HepG2 (cell line): ENCODE measurements around the gene METAP1D. TPM values are rescaled to one million over a fixed set of nuclear protein-coding genes. Genes with fewer than 3 reads are reported as not detected.
A peak's percentile ranks its signal among the peaks of the same experiment; 100 is the strongest.

ENCODE experiments used
- ATAC-seq: fragments of 200-7000 bp; cut with Tn5 transposase; 3 replicates; pipeline ENCODE4 v1.9.1; 2020; ENCODE audit warnings: mild to moderate bottlenecking, moderate library complexity
- BruUV-seq: library from RNA; stranded (reverse); fragments of 400-500 nt; replicated peaks from 2 replicates; lab custom pipeline; 2021; lab: Mats Ljungman, UMichigan
- CTCF ChIA-PET: fragments of 300-600 bp; formaldehyde crosslinking; extraction: SDS; loops from one replicate; lab custom pipeline; 2021; ENCODE audit warnings: low total read pairs, inconsistent platforms, low intra/inter-chr PET ratio; lab: Yijun Ruan, JAX
- POLR2A ChIA-PET: fragments of 350-600 bp; sonication (Branson Sonifier 250); formaldehyde crosslinking; loops from one replicate; lab custom pipeline; 2020; ENCODE audit warnings: antibody characterized with exemption, inconsistent platforms; lab: Yijun Ruan, JAX
- DNase-seq: peaks from one replicate; pipeline ENCODE4 v3.0.0-alpha.2; 2015; ENCODE audit warnings: low spot score
- FAIRE-seq: peaks from 3 replicates; lab custom pipeline; 2011; peaks lifted over from hg19 to GRCh38; lab: Jason Lieb, UNC
- H2AFZ ChIP-seq: one replicate; pipeline ENCODE4 v1.6.1; 2011; ENCODE audit warnings: low read length, inconsistent platforms
- H3K27ac ChIP-seq: fragments of 300-600 bp; 3 replicates; pipeline ENCODE4 v1.8.0; 2011; ENCODE audit warnings: mixed run types, mild to moderate bottlenecking, mixed read lengths, low read length, inconsistent platforms; ENCODE audit not compliant: insufficient read depth; ENCODE audit errors: extremely low read length
- H3K27me3 ChIP-seq, 2 experiments: fragments of 200-600 bp in 1 of 2; 2 replicates in 1 of 2; 3 replicates in 1 of 2; pipeline versions ENCODE4 v1.6.0 to v1.8.0; 2011; ENCODE audit warnings: low read length in 2 of 2, mild to moderate bottlenecking in 2 of 2, moderate library complexity in 2 of 2, inconsistent platforms in 1 of 2; ENCODE audit not compliant: insufficient read depth in 2 of 2, control insufficient read depth in 1 of 2
- H3K36me3 ChIP-seq, 2 experiments: fragments of 200-600 bp in 1 of 2; replicated peaks in 1 of 2; 2 replicates in 1 of 2; 3 replicates in 1 of 2; pipeline versions ENCODE4 v1.5.1 to v1.8.0; 2011; ENCODE audit warnings: low read length in 2 of 2, inconsistent platforms in 1 of 2; ENCODE audit not compliant: insufficient read depth in 2 of 2, control insufficient read depth in 1 of 2
- H3K4me1 ChIP-seq: 2 replicates; pipeline ENCODE4 v1.5.1; 2012; ENCODE audit warnings: low read length, inconsistent platforms; ENCODE audit not compliant: insufficient read depth
- H3K4me2 ChIP-seq: 2 replicates; pipeline ENCODE4 v1.6.0; 2011; ENCODE audit warnings: low read depth, low read length, inconsistent platforms
- H3K4me3 ChIP-seq, 3 experiments: fragments of 200-600 bp in 1 of 3; sonication (generic), shearing (Covaris generic) in 1 of 3; replicated peaks in 1 of 3; 2 replicates each; pipeline ENCODE4 v1.5.1; 2011 to 2016; ENCODE audit warnings: low read length in 3 of 3, inconsistent platforms in 2 of 3, low read depth in 2 of 3, mild to moderate bottlenecking in 2 of 3, control low read depth in 1 of 3, mixed read lengths in 1 of 3; ENCODE audit not compliant: insufficient read depth in 1 of 3
- H3K79me2 ChIP-seq: one replicate; pipeline ENCODE4 v1.6.1; 2011; ENCODE audit warnings: low read length, inconsistent platforms; ENCODE audit not compliant: insufficient read depth
- H3K9ac ChIP-seq: 2 replicates; pipeline ENCODE4 v1.6.0; 2011; ENCODE audit warnings: mild to moderate bottlenecking, low read depth, low read length, inconsistent platforms; ENCODE audit not compliant: insufficient read depth
- H3K9me3 ChIP-seq: 2 replicates; pipeline ENCODE4 v1.5.1; 2012; ENCODE audit warnings: mild to moderate bottlenecking, low read length
- H4K20me1 ChIP-seq: 2 replicates; pipeline ENCODE4 v1.6.0; 2011; ENCODE audit warnings: inconsistent platforms, mild to moderate bottlenecking, low read length, moderate library complexity; ENCODE audit not compliant: insufficient read depth
- BCLAF1 ChIP-seq: fragments of 450-650 bp; IDR thresholded peaks from 2 replicates; pipeline ENCODE4 v1.6.1; 2017; ENCODE audit warnings: mild to moderate bottlenecking
- CENPT ChIP-seq: sonication (generic); formaldehyde crosslinking; IDR thresholded peaks from 2 replicates; pipeline ENCODE4 v1.8.0; 2022; ENCODE audit warnings: low read depth, mild to moderate bottlenecking, moderate library complexity, missing genetic modification reagents
- EED ChIP-seq: sonication (generic); formaldehyde crosslinking; IDR thresholded peaks from 2 replicates; pipeline ENCODE4 v1.5.0; 2020; ENCODE audit warnings: mild to moderate bottlenecking, missing genetic modification reagents
- HOXA7 ChIP-seq: sonication (generic); formaldehyde crosslinking; IDR thresholded peaks from 2 replicates; pipeline ENCODE4 v1.8.1; 2022; ENCODE audit warnings: mild to moderate bottlenecking, missing genetic modification reagents, moderate library complexity
- KDM5A ChIP-seq: fragments of 200-600 bp; sonication (generic); IDR thresholded peaks from 2 replicates; pipeline ENCODE4 v1.7.0; 2018; ENCODE audit warnings: antibody characterized with exemption, mild to moderate bottlenecking, low read length, borderline replicate concordance
- KLF11 ChIP-seq: IDR thresholded peaks from 2 replicates; pipeline ENCODE4 v1.6.1; 2016; ENCODE audit warnings: missing compliant biosample characterization
- MAFF ChIP-seq: IDR thresholded peaks from 2 replicates; pipeline ENCODE4 v1.6.1; 2011; ENCODE audit warnings: low read depth, low read length, improper control_type of control experiment
- MAZ ChIP-seq, 2 experiments: sonication (generic) in 1 of 2; formaldehyde crosslinking in 1 of 2; IDR thresholded peaks; 2 replicates each; pipeline versions ENCODE4 v1.5.0 to v1.6.1; 2012 to 2020; ENCODE audit warnings: low read depth in 2 of 2, mild to moderate bottlenecking in 2 of 2, borderline replicate concordance in 1 of 2, improper control_type of control experiment in 1 of 2, low read length in 1 of 2, missing genetic modification reagents in 1 of 2, moderate library complexity in 1 of 2
- RBM39 ChIP-seq: fragments of 200-400 bp; formaldehyde crosslinking; IDR thresholded peaks from one replicate; pipeline ENCODE4 v1.6.1; 2018; ENCODE audit warnings: antibody characterized with exemption, mild to moderate bottlenecking, low read depth, low read length; ENCODE audit not compliant: poor library complexity, severe bottlenecking
- YEATS2 ChIP-seq: sonication (generic); formaldehyde crosslinking; IDR thresholded peaks from 2 replicates; pipeline ENCODE4 v1.4.0; 2020; ENCODE audit warnings: missing genetic modification reagents, borderline replicate concordance
- ZBTB46 ChIP-seq: sonication (generic); formaldehyde crosslinking; IDR thresholded peaks from 2 replicates; pipeline ENCODE4 v1.4.0; 2020; ENCODE audit warnings: mild to moderate bottlenecking, missing genetic modification reagents, borderline replicate concordance
- ZFP82 ChIP-seq: sonication (generic); formaldehyde crosslinking; IDR thresholded peaks from 2 replicates; pipeline ENCODE4 v1.5.1; 2020; ENCODE audit warnings: mild to moderate bottlenecking, missing genetic modification reagents, borderline replicate concordance
- ZNF276 ChIP-seq: sonication (generic); formaldehyde crosslinking; IDR thresholded peaks from 2 replicates; pipeline ENCODE4 v1.4.0; 2020; ENCODE audit warnings: mild to moderate bottlenecking, low read depth, missing genetic modification reagents
- ZNF547 ChIP-seq: sonication (generic); formaldehyde crosslinking; IDR thresholded peaks from 2 replicates; pipeline ENCODE4 v1.5.1; 2020; ENCODE audit warnings: mild to moderate bottlenecking, missing genetic modification reagents
- ZSCAN31 ChIP-seq: sonication (generic); formaldehyde crosslinking; IDR thresholded peaks from 2 replicates; pipeline ENCODE4 v1.5.0; 2020; ENCODE audit warnings: low read depth, mild to moderate bottlenecking, missing genetic modification reagents
- WGBS: methylation state at CpG from one replicate; pipeline ENCODE4 v1.1.6; 2017; ENCODE audit warnings: low lambda C conversion rate; 5-methylcytosine and 5-hydroxymethylcytosine counted together
- in situ Hi-C: cut with HindIII; loops from 2 replicates; pipeline ENCODE4 v1.10.0; 2017; ENCODE audit warnings: low pct_unique_long_range_greater_than_20kb; ENCODE audit not compliant: extremely low pct_ligation_motif_present
- intact Hi-C: fragments of 100-400 bp; cut with micrococcal nuclease; formaldehyde crosslinking; loops from one replicate; pipeline ENCODE4 v1.10.0; 2022; ENCODE audit not compliant: unreplicated experiment
- polyA plus RNA-seq, 8 experiments: library from polyadenylated mRNA; depleted of rRNA in 3 of 8; stranded (reverse) in 7 of 8; unstranded in 1 of 8; fragments of >200 nt; fragmentation: Illumina TruSeq in 4 of 8; extraction: Trizol in 4 of 8; gene quantifications; 2 replicates each; pipeline versions ENCODE4 v1.2.1 to v1.2.3, GENCODE V29; 2011 to 2016; ENCODE audit warnings: low read depth in 4 of 8, missing spikeins in 1 of 8, mixed read lengths in 1 of 8; ENCODE audit not compliant: insufficient read depth in 1 of 8
- total RNA-seq, 5 experiments: library from RNA; depleted of rRNA; stranded (reverse); fragments of >200 nt; fragmentation: Illumina TruSeq; extraction: Trizol; gene quantifications; 2 replicates each; pipeline ENCODE4 v1.2.3, GENCODE V29; 2016; ENCODE audit warnings: low read depth in 1 of 5

Gene METAP1D
- total and polyA plus RNA-seq, 2 of the 13 experiments (the other 11 are each of a cell fraction or from before 2014, with no cell fraction given), result 14.7 to 21.6 TPM

GRCh38 chr2:172097557-172098131, 97.9 kb downstream of the METAP1D start (continued):
- TF ChIP-seq ZNF547, result peak; percentile 31; the same call in 1 of the 2 replicates

GRCh38 chr2:172098287-172098649, 98.5 kb downstream of the METAP1D start:
- WGBS, result 0% methylated on average over 1 of the region's 1 CpG
- Histone ChIP-seq H3K27ac (no peak overlapping the region), H3K36me3 (no peaks in the 10 kb centered on the region), H3K27me3 (peaks cover 20 to 70% of the 10 kb centered on the region in 2 experiments), H3K4me1 (peaks cover 70% of the 10 kb centered on the region), H2AFZ (no peak overlapping the region), H3K79me2 (no peaks in the 10 kb centered on the region), H3K9me3 (no peaks in the 10 kb centered on the region), H3K4me2 (peak overlapping the region; percentile 99), H3K4me3 (peak overlapping the region in 2 of 3 experiments; percentile 47 to 70; a peak in 3 of 6 replicates), H4K20me1 (peaks cover 6% of the 10 kb centered on the region; the same call in 1 of the 2 replicates), H3K9ac (no peak overlapping the region)
- CTCF ChIA-PET, result no interaction called here
- intact Hi-C loops, result no loop called here
- DNase-seq (no peak), FAIRE-seq (no peak), ATAC-seq (no peak)
- in situ Hi-C loops, result no loop called here
- no TSS peak for BruUV-seq
- POLR2A ChIA-PET, result interaction anchor here (0.7 to 2.0 kb wide), 8 partner anchors 10 to 410 kb away, joined by 3 to 16 read pairs (median 4); partner anchors contain the start of genes DLX1 and HAT1
- TF ChIP-seq ZFP82 (CRISPR knock-in tag) (0 out of 2 replicates have a peak, but pooled peaks have one; percentile 3), KLF11 (CRISPR knock-in tag) (no peak), ZBTB46 (CRISPR knock-in tag) (0 out of 2 replicates have a peak, but pooled peaks have one; percentile 26), EED (CRISPR knock-in tag) (peak; percentile 80; the same call in 1 of the 2 replicates), HOXA7 (CRISPR knock-in tag) (peak; percentile 56; the same call in 1 of the 2 replicates), KDM5A (no peak), ZSCAN31 (0 out of 2 replicates have a peak, but pooled peaks have one; percentile 23), BCLAF1 (no peak), CENPT (CRISPR knock-in tag) (peak; percentile 84; the same call in 1 of the 2 replicates), ZNF276 (CRISPR knock-in tag) (0 out of 2 replicates have a peak, but pooled peaks have one; percentile 15), RBM39 (peak; percentile 1), MAFF (no peak), YEATS2 (CRISPR knock-in tag) (0 out of 2 replicates have a peak, but pooled peaks have one; percentile 3), MAZ (IDR thresholded peaks at IDR 0.05; ENCODE audit: borderline replicate concordance, low read depth, low read length) (no peak), MAZ (CRISPR knock-in tag; IDR thresholded peaks at IDR 0.05; ENCODE audit: low read depth) (0 out of 2 replicates have a peak, but pooled peaks have one; percentile 6)
